HL-60 (cell line): Measurements from ENCODE around the gene MFAP2.
"Not testable (repeated sequence)": the region's sequence is repeated elsewhere in the genome, so short reads cannot be mapped to it uniquely, and the experiment has no call there.

Source experiments
- GABPA ChIP-seq: IDR thresholded peaks from 2 replicates; pipeline ENCODE4 v1.6.1; 2012; ENCODE audit warnings: low read depth
- TF ChIP-seq, protein P1 (sequence below): IDR thresholded peaks from one replicate; pipeline ENCODE4 v1.5.1; 2011; ENCODE audit warnings: low read length, control low read depth, inconsistent platforms; ENCODE audit not compliant: insufficient read depth
- TF ChIP-seq, protein P2 (sequence below): IDR thresholded peaks from 2 replicates; pipeline ENCODE4 v1.6.1; 2012; ENCODE audit warnings: low read depth; ENCODE audit not compliant: insufficient replicate concordance

DNA sequence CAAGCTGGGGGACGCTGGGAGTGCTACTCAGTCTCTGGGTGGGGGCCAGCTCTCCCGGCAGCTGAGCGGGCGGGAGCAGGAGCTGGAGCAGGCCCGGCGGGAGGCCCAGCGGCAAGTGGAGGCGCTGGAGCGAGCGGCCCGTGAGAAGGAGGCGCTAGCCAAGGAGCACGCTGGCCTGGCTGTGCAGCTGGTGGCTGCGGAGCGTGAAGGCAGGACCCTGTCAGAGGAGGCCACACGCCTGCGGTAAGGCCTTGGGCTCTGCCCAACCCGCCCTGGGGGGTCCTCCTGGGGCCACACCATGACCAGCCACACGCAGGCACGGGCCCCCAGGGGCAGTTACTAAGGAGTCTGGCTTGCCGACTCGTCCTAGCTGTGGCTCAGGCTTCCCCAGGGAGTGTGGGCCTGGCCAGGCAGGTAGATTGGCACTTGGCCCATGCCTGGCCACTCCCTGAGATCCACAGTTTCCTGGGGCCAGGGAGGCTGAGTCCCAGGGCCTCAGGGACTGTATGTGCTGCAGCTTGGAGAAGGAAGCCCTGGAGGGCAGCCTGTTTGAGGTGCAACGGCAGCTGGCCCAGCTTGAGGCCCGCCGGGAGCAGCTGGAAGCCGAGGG lies 32.0 kb downstream of the MFAP2 start:
- TF ChIP-seq, protein P1, sequence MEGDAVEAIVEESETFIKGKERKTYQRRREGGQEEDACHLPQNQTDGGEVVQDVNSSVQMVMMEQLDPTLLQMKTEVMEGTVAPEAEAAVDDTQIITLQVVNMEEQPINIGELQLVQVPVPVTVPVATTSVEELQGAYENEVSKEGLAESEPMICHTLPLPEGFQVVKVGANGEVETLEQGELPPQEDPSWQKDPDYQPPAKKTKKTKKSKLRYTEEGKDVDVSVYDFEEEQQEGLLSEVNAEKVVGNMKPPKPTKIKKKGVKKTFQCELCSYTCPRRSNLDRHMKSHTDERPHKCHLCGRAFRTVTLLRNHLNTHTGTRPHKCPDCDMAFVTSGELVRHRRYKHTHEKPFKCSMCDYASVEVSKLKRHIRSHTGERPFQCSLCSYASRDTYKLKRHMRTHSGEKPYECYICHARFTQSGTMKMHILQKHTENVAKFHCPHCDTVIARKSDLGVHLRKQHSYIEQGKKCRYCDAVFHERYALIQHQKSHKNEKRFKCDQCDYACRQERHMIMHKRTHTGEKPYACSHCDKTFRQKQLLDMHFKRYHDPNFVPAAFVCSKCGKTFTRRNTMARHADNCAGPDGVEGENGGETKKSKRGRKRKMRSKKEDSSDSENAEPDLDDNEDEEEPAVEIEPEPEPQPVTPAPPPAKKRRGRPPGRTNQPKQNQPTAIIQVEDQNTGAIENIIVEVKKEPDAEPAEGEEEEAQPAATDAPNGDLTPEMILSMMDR = not testable (repeated sequence)
- not testable (repeated sequence) for TF ChIP-seq GABPA
- TF ChIP-seq, protein P2, sequence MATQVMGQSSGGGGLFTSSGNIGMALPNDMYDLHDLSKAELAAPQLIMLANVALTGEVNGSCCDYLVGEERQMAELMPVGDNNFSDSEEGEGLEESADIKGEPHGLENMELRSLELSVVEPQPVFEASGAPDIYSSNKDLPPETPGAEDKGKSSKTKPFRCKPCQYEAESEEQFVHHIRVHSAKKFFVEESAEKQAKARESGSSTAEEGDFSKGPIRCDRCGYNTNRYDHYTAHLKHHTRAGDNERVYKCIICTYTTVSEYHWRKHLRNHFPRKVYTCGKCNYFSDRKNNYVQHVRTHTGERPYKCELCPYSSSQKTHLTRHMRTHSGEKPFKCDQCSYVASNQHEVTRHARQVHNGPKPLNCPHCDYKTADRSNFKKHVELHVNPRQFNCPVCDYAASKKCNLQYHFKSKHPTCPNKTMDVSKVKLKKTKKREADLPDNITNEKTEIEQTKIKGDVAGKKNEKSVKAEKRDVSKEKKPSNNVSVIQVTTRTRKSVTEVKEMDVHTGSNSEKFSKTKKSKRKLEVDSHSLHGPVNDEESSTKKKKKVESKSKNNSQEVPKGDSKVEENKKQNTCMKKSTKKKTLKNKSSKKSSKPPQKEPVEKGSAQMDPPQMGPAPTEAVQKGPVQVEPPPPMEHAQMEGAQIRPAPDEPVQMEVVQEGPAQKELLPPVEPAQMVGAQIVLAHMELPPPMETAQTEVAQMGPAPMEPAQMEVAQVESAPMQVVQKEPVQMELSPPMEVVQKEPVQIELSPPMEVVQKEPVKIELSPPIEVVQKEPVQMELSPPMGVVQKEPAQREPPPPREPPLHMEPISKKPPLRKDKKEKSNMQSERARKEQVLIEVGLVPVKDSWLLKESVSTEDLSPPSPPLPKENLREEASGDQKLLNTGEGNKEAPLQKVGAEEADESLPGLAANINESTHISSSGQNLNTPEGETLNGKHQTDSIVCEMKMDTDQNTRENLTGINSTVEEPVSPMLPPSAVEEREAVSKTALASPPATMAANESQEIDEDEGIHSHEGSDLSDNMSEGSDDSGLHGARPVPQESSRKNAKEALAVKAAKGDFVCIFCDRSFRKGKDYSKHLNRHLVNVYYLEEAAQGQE = not testable (repeated sequence)
